GM18861 (cell line): ENCODE data around the gene CIB4.

Source experiments
- ATAC-seq: cut with Tn5 transposase; IDR thresholded peaks from one replicate; pipeline ENCODE4 v1.9.1; 2021; ENCODE audit not compliant: unreplicated experiment

CIB4 gene

GRCh38 chr2:26584191-26584590 is 57.0 kb downstream of the CIB4 start:
- ATAC-seq, result no peak

DNA sequence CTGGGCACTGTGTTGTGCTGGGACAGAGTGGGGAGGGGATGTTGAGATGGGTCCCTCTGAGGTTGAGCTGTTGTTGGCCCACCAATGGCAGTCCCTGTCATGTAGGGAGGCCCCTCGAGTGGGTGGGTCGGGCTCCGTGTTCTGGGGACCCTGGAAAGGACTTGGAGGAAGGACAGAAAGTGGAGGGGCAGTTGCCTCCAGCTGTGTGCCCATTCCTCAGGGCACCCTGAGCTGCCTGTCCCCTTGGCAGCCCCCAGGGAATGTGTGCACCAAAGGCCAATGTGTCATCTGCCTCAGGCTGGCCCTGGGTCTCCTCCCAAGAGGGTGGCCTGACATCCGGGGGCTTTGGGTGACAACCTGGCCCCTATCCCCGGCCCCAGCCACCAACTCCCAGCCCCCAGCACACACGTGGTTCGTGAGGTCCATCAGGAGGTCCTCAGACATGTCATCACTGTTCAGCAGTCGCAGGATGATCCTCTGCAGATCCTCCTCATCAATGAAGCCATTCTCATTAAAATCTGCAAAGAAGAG is 57.7 kb downstream of the CIB4 start:
- no peak for ATAC-seq

GRCh38 chr2:26582890-26583289 is 58.3 kb downstream of the CIB4 start:
- no peak for ATAC-seq

DNA sequence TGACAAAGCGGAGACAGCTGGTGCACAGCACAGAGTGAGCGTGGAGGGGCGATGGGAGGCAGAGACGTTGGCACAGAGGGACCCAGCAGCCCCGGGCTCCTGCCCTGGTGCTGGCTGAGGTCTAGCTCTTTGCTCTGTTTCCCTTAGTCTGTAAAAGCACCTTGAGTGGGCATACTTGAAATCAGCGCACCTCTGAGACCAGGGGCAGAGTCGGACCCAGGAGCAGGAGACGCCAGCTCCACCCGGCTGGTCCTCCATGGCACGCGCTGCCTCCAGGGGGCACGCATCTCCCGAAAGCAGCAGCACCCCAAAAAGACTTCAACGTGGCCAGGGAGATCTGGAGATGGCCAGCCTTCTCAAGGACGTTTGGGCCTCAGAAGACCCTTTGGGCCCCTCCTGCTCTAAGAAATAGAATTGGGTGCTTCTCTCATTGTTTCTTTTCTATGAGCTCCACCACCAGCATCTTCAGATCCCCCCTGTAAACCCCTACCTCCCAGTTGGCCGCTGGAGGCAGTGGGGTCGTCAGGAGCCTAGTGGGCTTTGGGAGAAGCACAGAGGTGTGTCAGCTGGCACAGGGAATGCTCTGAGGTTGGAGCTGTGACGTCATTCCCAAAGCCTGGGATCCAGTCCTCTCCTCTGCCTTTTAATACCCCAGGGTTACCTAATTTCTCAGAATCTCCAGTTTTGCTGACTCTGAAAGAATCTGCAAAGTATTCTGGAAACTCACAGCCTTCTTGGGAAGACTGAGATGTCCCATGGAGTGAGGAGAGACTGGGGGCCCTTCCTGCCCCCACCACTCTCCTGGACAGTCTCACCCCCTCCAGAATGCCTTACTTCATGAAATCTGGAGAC is 58.9 kb downstream of the CIB4 start:
- no peak for ATAC-seq

DNA sequence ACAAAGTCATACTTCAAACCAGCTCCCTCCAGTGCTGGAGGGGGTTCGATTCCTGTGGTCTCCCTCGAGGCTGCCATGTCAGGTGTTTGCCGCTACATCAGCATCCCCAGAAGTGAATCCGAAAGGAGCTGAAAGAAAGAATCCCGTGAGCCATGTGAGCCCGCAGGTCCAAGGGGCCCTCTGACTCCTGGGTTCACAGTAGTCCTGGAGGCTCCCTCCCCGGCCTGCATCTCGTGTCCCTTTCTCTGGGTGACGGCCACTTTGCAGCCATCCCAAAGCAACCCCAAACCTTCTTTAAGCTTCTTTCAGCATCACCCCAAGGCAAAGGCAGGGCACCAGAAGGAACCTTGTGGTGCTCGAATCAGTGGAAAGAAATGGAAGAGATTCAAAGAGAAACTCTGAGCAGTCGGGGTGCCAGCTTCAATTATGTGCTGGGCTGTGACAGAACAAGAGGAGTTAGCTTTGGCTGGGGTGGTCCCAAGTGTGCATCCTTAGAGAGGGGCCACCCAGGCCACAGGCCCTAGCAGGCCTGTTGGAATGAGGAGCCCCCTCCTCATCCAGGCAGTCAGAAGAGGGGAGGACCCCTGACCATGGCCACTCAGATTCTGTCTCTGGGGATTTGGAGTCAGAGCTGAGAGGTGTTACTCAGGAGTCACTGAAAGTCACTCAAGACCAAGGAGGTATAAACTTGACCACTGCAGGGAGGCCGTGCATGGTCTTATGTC is 59.7 kb downstream of the CIB4 start:
- no peak for ATAC-seq

GRCh38 chr2:26580751-26581150 is 60.4 kb downstream of the CIB4 start:
- no peak for ATAC-seq

DNA sequence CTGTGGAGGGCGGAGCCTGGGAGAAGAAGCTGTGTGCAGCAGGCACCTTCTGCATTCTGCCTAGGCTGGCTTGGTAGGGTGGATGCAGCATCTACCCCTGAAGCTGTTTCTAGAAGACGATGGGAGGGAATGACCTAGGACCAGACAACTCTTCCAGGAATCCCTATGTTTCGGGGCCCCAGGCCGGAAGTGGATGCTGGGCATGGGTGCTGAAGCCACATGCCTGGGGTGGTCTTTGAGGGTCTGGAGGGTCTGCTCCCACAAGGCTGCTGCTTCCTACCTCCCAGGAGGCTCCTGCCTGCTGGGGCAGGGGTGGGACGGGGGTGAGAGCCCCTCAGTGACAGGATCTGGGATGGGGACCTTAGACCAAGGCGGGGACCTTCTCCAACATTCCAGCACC is 61.0 kb downstream of the CIB4 start:
- ATAC-seq, result no peak

DNA sequence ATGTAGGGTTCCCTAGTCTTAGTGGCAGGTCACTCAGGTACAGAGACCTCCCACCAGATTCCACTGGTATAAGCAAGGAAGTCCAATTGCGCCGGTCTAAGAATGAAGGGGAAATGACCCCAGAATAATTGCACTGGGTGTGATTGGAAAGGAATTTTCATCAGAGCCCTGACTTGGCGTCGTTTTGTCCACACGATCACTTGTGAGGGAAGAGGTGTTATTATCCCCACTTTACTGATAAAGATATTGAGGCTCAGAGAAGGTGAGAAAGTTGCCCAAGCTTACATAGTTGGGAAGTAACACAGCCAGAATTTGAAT is 61.5 kb downstream of the CIB4 start:
- no peak for ATAC-seq

DNA sequence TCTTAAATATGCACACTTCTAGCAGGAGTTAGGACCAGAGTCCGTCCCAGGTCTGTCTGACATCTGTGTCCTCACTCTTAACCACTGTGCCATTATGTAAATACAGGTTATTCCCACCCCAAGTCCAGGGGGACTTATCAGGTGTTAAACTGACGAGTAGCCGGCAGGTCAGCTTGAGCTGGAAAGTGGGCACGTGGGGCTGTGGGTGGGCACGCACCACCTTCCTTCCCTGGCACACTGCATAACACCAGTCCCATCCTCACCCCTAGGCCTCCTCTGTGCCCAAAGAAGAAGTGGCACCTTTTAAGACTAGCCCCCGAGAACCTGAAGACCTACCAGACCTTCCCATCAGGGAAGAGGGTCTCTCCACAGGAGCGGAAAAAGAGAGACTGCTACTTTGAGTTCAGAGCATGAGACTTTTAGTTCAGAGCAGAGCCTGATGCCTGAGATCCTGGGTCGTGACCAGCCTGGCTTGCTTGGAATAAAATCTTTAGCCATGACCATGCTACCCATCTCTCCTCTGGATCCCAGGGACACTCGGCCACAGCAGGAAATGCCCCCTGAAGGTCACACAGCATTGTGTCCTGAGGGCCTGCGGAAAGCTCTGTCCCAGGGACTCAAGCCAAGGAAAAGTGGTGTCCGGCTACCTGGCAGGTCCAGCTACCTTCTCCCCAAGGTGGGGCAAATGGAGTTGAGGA is 62.0 kb downstream of the CIB4 start:
- ATAC-seq, result no peak

DNA sequence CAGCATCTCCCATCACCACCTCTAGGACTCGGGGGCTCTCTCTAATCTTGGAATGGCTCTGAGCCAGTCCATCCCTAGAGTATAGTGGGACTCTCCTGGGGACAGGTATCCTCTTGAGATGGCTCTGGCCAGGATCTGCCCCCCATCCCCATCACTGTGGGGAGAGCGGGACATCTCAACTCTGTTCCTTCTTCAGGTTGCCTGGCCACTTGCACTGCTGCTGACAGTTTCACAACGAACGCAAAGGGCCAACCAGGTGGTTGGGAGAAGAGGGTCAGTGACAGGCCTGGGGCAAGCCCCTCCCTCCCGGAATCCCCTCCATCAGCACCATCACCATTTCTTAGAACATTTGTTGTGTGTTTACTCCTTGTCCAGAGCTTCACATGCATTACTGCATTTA is 62.6 kb downstream of the CIB4 start:
- ATAC-seq, result no peak

DNA sequence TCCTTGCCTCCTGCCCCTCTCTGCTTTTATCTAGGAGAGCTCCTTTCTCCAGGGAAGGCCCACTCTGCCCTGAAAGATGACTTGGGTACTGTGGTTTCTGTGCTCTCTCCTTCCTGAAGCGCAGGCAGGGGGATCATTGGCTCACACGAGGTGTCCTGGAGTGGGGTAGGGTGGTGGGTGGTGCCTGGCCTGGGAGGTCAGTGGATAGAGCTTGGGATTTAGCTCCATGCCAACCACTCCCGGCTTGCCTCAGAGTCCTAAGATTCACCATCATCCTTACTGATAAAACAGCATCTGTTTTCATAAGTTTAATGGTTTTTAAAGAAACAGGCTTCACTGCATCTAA is 63.1 kb downstream of the CIB4 start:
- no peak for ATAC-seq

DNA sequence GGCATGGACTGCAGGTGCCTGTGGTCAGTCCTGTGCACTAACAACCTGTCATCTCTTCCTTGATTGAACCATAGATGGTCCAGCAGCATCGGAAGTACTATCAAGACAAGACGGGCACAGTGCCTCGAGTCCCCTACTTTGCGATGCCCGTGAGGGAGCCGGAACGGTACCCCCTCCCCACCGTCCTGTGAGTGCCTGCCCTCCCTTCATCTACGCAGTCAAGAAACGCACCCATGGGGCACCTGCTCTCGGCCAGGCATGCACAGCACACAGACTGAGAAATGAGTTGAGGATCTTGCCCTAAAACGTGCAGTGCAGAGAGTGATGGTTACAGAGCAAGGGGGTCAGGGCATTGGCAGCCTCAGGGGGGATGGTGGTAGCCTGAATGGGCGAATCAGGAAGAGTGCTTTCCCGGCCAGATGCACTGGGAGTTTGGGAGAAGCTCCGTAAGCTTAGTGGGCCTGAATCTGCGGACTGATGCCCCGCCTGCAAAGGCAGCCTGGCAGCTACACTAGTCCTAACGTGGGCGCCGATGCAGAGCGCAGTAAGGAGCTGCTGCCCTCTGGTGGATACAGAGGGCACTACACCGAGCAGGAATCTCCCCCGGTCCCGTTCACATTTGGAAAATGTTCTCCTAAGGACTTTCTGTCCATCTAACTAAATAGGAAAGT is 63.6 kb downstream of the CIB4 start:
- ATAC-seq, result no peak

DNA sequence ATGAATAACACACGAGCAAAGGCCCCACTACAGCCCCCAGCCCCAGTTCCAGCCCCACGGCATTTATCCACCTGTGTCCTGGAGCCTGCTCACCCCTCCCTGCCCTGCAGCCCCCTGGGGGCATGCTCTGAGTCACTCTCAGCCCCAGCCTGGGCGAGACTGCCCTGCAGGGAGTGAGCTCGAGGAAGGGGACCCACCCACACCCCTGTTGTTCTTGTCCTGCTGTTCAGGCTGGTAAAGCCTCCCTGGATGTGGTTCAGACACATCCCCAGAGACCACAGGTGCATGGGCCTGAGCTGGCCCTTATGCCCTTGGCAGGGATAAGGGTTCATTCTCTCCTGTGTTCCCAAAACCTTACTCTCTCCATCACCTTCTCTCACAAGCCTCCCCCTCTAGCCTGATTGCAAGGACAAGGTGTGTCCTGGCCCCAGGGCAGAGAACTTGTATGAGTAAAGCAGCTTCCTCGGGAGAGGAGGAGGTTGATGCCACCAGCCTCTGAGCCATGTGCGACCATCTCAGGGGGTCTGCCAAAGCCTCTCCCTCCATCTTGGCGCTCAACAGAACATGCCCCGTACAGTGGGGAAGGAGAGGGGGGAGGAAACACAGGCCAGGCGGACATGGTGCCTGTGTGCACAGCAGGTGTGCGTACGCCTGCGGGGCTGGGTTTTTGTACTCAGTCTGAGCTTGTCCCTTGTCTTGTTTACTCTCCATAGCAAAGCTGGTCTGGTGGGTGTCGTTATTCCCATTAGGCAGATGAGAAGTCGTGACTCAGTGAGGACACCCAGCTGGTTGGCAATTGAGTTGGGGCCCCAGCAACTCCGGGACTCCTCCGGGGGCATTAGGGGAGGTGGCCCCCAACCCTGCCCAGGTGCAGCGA is 64.4 kb downstream of the CIB4 start:
- no peak for ATAC-seq

- ATAC-seq, result no peak
These were observed 65.2 kb downstream of the CIB4 start for GRCh38 chr2:26575836-26576564.

DNA sequence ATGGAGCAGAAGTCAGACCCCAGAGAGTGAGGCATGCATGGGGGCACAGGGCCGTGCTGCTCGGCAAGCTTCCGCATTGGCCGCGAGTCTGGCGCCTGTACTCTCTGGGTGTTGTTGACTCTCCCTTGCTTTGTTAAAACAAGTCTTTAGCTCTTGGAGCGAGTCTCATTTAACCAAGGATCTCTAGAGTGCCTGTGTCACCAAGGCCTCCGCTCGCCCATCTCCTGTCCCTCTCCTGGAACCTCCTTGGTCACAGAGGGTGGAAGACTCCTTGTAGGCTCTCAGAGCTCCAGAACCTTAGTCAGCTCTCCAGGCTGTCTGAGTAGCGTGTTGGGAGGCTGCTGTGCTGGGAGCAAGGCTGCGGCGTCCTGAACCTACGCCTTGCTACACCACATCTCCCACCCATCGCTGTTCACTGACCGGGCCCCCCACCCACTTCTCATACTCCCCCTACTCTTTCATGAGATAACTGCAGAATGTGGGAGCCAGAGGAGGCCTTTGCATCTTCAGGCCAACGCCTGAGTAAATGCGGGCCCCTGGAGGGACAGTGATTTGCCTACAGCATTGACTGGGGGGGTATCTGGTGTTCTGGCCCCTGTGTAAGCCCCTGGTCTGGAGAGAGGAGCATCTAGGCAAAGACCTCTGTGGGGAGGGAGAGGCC is 66.1 kb downstream of the CIB4 start:
- ATAC-seq, result no peak

GRCh38 chr2:26574066-26574899 is 66.9 kb downstream of the CIB4 start:
- ATAC-seq, result no peak

DNA sequence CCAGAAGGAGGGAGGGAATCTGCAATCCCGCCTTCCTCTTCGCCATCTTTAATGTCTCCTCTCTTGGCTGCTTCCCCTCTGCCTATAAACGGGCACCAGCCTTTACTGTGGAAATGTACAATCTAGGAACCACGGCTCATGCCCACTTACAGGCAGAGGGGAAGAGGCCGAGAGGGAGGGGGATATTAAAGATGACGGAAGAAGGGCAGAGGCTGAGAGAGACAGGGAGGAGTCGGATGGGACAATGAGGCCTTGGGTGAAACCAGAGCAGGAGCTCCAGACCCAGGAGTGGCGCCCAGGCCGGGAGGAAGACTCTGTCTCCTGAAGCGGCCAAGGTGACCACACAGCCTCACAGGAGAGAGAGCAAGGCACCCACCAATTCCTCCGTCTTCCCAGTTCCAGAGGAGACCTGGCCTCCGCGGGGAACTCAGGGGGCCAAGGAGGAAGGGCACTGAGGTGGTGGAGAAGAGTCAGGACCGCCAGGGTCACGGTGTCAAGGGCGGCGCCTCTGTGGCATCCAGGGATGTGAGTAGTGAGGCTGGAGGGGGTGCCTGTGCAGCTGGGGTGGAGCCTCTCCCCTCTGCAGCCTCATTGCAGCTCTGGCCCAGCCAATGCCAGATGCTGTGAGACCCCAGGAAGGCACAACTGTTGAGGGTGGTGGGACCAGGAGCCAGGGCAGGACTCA is 67.8 kb downstream of the CIB4 start:
- ATAC-seq, result no peak

GRCh38 chr2:26572591-26572990 is 68.6 kb downstream of the CIB4 start:
- no peak for ATAC-seq
